Measurements from ENCODE around the gene SPNS1.
"Not testable (repeated sequence)": the region's sequence is repeated elsewhere in the genome, so short reads cannot be mapped to it uniquely, and the experiment has no call there.

SPNS1 gene

DNA sequence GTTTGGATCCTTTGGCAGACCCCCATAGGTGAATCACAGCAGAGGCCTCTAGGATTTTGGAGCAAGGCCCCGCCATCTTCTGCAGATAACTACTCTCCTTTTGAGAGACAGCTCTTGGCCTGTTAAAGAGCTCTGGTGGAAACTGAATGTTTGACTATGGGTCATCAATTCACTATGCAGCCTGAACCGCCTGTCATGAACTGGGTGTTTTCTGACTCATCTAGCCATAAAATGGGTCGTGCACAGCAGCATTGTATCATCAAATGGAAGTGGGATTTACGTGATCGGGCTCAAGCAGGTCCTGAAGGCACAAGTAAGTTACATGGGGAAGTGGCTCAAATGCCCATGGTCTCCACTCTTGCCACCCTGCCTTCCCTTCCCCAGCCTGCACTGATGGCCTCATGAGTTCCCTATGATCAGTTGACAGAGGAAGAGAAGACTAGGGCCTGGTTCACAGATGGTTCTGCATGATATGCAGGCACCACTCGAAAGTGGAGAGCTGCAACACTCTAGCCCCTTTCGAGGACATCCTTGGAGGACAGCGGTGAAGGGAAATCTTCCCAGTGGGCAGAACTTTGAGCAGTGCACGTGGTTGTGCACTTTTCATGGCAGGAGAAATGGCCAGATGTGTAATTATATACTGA, 30.0 kb downstream of the SPNS1 start:
- not testable (repeated sequence) for H3K27ac ChIP-seq (ENCODE audit: low read depth, low read length); H3K4me3 ChIP-seq (ENCODE audit: low read length)

GRCh38 chr16:29007730-29008593, 33.4 kb downstream of the SPNS1 start:
- Histone ChIP-seq H3K27ac (ENCODE audit: low read depth, low read length) (no peak overlapping the region), H3K4me1 (ENCODE audit: control insufficient read depth, insufficient read depth, low read length) (no peaks in the 10 kb centered on the region), H3K36me3 (ENCODE audit: control insufficient read depth, insufficient read depth, low read length) (no peaks in the 10 kb centered on the region), H3K9ac (ENCODE audit: low read length) (no peak overlapping the region), H3K27me3 (ENCODE audit: control insufficient read depth, insufficient read depth, low read length) (no peaks in the 10 kb centered on the region), H3K4me3 (ENCODE audit: low read length) (no peak overlapping the region)

More for the DNA sequence above, 30.0 kb downstream of the SPNS1 start:
- not testable (repeated sequence) for H3K9ac ChIP-seq (ENCODE audit: low read length); H3K36me3 ChIP-seq (ENCODE audit: control insufficient read depth, insufficient read depth, low read length); H3K27me3 ChIP-seq (ENCODE audit: control insufficient read depth, insufficient read depth, low read length); H3K4me1 ChIP-seq (ENCODE audit: control insufficient read depth, insufficient read depth, low read length)

GRCh38 chr16:29009050-29009837, 34.7 kb downstream of the SPNS1 start:
- no peaks in the 10 kb centered on the region for H3K27me3 ChIP-seq (ENCODE audit: control insufficient read depth, insufficient read depth, low read length)
- H3K4me3 ChIP-seq (ENCODE audit: low read length), result no peak overlapping the region
- no peak overlapping the region for H3K27ac ChIP-seq (ENCODE audit: low read depth, low read length)
- H3K9ac ChIP-seq (ENCODE audit: low read length), result no peak overlapping the region
- H3K36me3 ChIP-seq (ENCODE audit: control insufficient read depth, insufficient read depth, low read length), result no peaks in the 10 kb centered on the region
- no peaks in the 10 kb centered on the region for H3K4me1 ChIP-seq (ENCODE audit: control insufficient read depth, insufficient read depth, low read length)

DNA sequence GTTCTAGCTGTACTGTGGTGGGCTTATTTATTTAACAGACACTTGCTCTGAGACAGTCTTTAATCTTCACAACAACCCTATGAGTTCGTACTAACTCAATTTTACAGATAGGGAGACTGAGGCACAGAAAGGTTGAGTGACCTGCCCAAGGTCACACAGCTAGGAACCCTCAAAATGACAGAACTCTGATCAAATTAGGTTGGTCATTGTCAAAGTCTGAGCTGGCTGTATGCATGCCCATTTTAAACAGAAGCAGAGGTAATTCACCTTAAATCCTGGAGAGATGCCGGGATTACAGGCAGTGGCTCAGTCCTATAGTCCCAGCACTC, 35.2 kb downstream of the SPNS1 start:
- H3K4me1 ChIP-seq (ENCODE audit: control insufficient read depth, insufficient read depth, low read length), result no peaks in the 10 kb centered on the region
- H3K27me3 ChIP-seq (ENCODE audit: control insufficient read depth, insufficient read depth, low read length), result no peaks in the 10 kb centered on the region
- no peak overlapping the region for H3K27ac ChIP-seq (ENCODE audit: low read depth, low read length)
- H3K4me3 ChIP-seq (ENCODE audit: low read length), result no peak overlapping the region
- no peak overlapping the region for H3K9ac ChIP-seq (ENCODE audit: low read length)
- no peaks in the 10 kb centered on the region for H3K36me3 ChIP-seq (ENCODE audit: control insufficient read depth, insufficient read depth, low read length)

DNA sequence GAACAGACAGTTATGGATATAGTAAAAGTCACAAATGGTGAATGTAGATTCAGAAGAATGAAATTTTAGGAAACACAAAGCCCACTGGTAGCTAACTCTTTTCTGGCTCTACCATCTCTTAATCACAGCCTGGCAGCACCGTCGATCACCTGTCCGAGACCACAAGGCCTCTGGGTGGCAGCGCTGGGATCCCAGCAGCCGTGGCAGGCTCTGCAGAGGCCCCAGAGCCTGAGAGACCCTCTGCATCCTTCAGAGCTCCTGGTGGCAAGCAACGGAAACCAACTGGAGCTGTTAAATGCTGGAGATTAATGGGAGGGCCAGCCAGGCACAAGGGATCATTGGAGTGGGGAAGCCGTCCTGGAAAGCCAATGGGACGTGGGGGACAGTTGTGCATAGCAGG, 36.5 kb downstream of the SPNS1 start:
- Histone ChIP-seq H3K9ac (ENCODE audit: low read length) (no peak overlapping the region), H3K4me1 (ENCODE audit: control insufficient read depth, insufficient read depth, low read length) (no peaks in the 10 kb centered on the region), H3K27ac (ENCODE audit: low read depth, low read length) (no peak overlapping the region), H3K4me3 (ENCODE audit: low read length) (no peak overlapping the region), H3K27me3 (ENCODE audit: control insufficient read depth, insufficient read depth, low read length) (no peaks in the 10 kb centered on the region), H3K36me3 (ENCODE audit: control insufficient read depth, insufficient read depth, low read length) (no peaks in the 10 kb centered on the region)

DNA sequence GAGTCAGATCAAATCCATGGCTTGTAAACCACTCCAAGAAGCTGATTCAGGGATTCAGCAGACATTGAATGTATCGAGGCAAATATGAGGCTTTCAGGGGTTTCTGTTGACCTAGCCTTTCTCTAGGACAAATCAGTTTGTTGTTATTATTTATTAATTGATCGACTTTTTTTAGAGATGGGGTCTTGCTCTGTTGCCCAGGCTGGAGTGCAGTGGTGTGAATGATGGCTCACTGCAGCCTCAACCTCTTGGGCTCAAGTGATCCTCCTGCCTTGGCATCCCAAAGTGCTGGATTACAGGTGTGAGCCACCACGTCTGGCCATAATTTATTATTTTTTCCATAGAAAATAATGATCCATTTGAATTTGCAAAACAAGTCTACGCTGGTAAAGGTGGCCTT, 37.3 kb downstream of the SPNS1 start:
- Histone ChIP-seq H3K27ac (ENCODE audit: low read depth, low read length) (no peak overlapping the region), H3K4me1 (ENCODE audit: control insufficient read depth, insufficient read depth, low read length) (no peaks in the 10 kb centered on the region), H3K27me3 (ENCODE audit: control insufficient read depth, insufficient read depth, low read length) (no peaks in the 10 kb centered on the region), H3K9ac (ENCODE audit: low read length) (no peak overlapping the region), H3K36me3 (ENCODE audit: control insufficient read depth, insufficient read depth, low read length) (no peaks in the 10 kb centered on the region), H3K4me3 (ENCODE audit: low read length) (no peak overlapping the region)

GRCh38 chr16:29012913-29013553, 38.5 kb downstream of the SPNS1 start:
- Histone ChIP-seq H3K4me3 (ENCODE audit: low read length) (no peak overlapping the region), H3K36me3 (ENCODE audit: control insufficient read depth, insufficient read depth, low read length) (no peaks in the 10 kb centered on the region), H3K9ac (ENCODE audit: low read length) (no peak overlapping the region), H3K27me3 (ENCODE audit: control insufficient read depth, insufficient read depth, low read length) (no peaks in the 10 kb centered on the region), H3K4me1 (ENCODE audit: control insufficient read depth, insufficient read depth, low read length) (no peaks in the 10 kb centered on the region), H3K27ac (ENCODE audit: low read depth, low read length) (no peak overlapping the region)

- Histone ChIP-seq H3K27ac (ENCODE audit: low read depth, low read length) (no peak overlapping the region), H3K36me3 (ENCODE audit: control insufficient read depth, insufficient read depth, low read length) (no peaks in the 10 kb centered on the region), H3K4me3 (ENCODE audit: low read length) (no peak overlapping the region), H3K4me1 (ENCODE audit: control insufficient read depth, insufficient read depth, low read length) (no peaks in the 10 kb centered on the region), H3K27me3 (ENCODE audit: control insufficient read depth, insufficient read depth, low read length) (no peaks in the 10 kb centered on the region), H3K9ac (ENCODE audit: low read length) (no peak overlapping the region)
Observed at GRCh38 chr16:29014561-29015069, 40.0 kb downstream of the SPNS1 start.

GRCh38 chr16:29022196-29022595, 47.6 kb downstream of the SPNS1 start:
- Histone ChIP-seq H3K4me1 (ENCODE audit: control insufficient read depth, insufficient read depth, low read length) (no peaks in the 10 kb centered on the region), H3K4me3 (ENCODE audit: low read length) (no peak overlapping the region), H3K36me3 (ENCODE audit: control insufficient read depth, insufficient read depth, low read length) (no peaks in the 10 kb centered on the region), H3K9ac (ENCODE audit: low read length) (no peak overlapping the region), H3K27me3 (ENCODE audit: control insufficient read depth, insufficient read depth, low read length) (no peaks in the 10 kb centered on the region), H3K27ac (ENCODE audit: low read depth, low read length) (no peak overlapping the region)

DNA sequence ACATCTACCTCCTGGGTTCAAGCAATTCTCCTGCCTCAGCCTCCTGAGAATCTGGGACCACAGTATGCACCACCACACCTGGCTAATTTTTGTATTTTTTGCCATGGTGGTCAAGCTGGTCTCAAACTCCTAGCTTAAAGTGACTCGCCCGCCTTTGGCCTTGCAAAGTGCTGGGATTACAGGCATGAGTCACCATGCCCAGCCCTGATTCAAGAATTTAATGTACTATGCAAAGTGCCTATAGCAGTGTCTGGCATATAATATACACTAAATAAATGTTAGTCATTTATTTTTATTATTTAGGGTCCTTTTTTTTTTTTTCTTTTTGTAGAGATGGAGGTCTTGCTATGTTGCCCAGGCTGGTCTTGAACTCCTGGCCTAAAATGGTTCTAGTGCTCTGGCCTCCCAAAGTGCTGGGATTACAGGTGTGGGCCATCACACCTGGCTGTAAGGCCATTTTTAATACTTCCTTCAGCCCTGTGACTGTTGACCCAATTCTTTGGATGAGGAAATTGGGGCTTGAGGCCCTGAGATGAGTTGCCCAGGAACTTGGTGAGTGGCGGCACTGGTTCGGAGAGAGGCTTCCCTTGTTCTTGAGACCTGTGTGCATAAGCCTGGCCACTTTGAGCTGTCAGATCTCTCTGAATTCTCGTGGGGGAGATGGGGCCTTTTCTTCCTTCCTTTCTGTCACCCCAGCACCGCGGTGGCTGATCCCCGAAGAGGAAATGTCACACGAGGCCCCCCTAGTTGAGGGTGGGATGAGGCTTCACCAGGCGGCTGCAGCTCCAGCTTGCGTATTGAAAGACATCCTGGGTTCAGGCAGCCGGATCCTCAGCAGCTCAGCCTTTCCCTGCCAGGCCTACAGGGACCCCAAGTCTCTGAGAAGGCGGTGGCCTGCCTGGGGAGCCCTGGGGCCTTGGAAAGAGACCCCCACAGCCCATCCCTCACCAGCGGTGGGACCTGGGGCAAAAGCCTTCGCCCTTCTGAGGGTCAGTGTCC, 49.0 kb downstream of the SPNS1 start:
- Histone ChIP-seq H3K27me3 (ENCODE audit: control insufficient read depth, insufficient read depth, low read length) (no peaks in the 10 kb centered on the region), H3K4me3 (ENCODE audit: low read length) (no peak overlapping the region), H3K27ac (ENCODE audit: low read depth, low read length) (no peak overlapping the region), H3K9ac (ENCODE audit: low read length) (no peak overlapping the region), H3K36me3 (ENCODE audit: control insufficient read depth, insufficient read depth, low read length) (no peaks in the 10 kb centered on the region), H3K4me1 (ENCODE audit: control insufficient read depth, insufficient read depth, low read length) (no peaks in the 10 kb centered on the region)

DNA sequence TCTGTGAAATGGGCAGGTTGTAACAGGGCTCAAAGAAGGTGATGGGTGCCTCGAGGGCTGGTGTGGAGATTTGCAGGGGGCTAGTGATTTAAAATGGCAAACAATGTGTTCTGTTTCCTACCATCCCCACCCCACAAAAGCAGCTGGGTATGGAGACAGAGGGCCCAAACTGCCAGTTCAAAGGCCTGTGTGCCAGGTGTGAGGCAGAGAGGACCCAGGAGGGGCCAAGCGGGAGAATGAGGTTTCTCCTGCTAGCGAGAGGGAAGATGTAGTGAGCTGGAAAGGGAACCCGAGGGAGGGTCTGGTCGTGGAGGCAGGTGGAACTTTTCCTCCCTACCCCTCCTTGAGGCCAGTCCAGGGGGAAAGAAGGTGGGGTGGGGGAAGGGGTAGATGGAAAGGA, 49.7 kb downstream of the SPNS1 start:
- Histone ChIP-seq H3K4me3 (ENCODE audit: low read length) (no peak overlapping the region), H3K9ac (ENCODE audit: low read length) (no peak overlapping the region), H3K27me3 (ENCODE audit: control insufficient read depth, insufficient read depth, low read length) (no peaks in the 10 kb centered on the region), H3K36me3 (ENCODE audit: control insufficient read depth, insufficient read depth, low read length) (no peaks in the 10 kb centered on the region), H3K27ac (ENCODE audit: low read depth, low read length) (no peak overlapping the region), H3K4me1 (ENCODE audit: control insufficient read depth, insufficient read depth, low read length) (no peaks in the 10 kb centered on the region)
